ENCODE measurements around the gene SFXN5.

The SFXN5 gene

DNA sequence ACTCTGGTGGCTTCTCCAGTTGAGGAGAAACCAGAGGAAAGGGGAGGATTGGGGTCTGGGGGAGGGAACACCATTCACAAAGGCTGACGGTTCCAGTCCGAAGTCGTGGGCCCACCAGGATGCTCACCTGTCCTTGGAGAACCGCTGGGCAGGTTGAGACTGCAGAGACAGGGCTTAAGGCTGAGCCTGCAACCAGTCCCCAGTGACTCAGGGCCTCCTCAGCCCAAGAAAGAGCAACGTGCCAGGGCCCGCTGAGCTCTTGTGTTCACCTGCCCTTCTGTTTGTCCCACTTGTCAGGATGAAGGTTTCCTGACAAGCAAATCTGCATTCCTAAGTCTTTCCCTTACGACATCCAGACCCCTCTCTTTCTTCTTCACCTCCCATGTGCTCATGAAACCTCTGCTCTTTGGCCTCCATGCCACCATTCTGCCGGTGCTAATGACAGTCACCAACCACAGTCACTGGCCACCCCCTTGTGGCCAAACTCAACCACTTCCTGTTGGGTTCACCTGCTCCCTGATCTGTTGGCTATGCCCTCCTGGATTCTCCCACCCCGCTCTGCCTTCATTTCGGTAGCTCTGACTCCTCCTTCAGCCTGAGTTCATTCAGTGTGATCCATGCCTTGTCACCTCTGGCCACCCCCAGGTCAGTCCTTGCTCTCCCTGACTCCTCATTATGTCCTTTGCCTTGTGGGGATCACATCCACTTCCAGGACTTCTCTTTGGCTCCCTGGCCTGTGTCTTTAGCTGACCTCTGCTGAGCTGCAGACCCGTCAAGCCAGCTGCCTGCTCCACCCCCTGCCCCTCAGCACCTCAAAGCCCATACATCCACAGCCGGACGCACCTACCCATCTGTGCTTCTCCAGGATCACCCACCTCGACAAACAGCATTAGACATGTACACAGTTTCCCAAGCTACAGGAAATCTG is 136.6 kb downstream of the SFXN5 start:
- DNase-seq: no peak

DNA sequence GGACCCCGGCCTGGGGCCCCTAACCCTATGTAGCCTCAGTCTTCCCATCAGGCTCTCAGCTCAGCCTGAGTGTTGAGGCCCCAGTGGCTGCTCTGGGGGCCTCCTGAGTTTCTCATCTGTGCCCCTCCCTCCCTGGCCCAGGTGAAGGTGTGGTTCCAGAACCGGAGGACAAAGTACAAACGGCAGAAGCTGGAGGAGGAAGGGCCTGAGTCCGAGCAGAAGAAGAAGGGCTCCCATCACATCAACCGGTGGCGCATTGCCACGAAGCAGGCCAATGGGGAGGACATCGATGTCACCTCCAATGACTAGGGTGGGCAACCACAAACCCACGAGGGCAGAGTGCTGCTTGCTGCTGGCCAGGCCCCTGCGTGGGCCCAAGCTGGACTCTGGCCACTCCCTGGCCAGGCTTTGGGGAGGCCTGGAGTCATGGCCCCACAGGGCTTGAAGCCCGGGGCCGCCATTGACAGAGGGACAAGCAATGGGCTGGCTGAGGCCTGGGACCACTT is 137.8 kb downstream of the SFXN5 start:
- DNase-seq: no peak

- DNase-seq: no peak
Observed at GRCh38 chr2:72933207-72933606, 138.3 kb downstream of the SFXN5 start.

DNA sequence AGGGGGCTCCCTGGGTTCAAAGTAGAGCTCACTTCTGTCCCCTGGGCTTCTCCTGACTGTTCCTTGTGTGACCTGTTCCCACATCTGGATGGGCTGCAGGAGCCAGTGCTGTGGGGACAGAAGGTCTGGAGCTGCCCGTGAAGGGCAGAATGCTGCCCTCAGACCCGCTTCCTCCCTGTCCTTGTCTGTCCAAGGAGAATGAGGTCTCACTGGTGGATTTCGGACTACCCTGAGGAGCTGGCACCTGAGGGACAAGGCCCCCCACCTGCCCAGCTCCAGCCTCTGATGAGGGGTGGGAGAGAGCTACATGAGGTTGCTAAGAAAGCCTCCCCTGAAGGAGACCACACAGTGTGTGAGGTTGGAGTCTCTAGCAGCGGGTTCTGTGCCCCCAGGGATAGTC is 138.7 kb downstream of the SFXN5 start:
- DNase-seq: no peak

- no peak for DNase-seq
Observed at GRCh38 chr2:72932045-72932740, 139.3 kb downstream of the SFXN5 start.

DNA sequence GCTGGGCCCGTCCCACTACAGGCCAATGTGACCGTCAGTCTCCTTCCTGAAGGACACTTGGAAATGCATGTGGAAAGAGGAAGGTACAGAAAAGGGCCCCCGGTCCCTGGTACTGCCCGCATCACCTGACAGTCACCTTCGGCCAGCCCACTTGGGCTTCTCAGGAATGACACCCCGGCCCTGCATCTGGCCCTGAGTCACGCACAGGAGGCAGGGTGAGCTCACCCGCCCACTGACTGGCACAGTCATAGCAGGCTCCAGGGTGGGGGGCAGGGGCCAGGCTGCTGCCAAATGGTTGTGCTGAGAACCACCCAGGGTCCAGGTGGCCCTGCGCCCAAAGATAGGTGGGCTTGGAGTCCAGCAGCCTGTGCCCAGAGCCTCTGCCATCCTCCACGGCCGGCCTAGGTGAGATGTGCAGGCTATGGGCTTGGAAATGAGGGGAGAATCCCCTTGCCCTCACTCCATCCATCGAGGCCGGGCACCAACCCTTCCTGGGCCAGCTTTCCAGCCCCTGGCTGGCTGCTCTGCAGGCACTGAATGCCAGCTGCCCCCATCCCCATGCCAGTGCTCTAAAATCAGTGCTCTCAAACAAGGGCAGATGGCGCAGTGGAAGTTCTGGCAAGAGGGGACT is 140.1 kb downstream of the SFXN5 start:
- DNase-seq: no peak

DNA sequence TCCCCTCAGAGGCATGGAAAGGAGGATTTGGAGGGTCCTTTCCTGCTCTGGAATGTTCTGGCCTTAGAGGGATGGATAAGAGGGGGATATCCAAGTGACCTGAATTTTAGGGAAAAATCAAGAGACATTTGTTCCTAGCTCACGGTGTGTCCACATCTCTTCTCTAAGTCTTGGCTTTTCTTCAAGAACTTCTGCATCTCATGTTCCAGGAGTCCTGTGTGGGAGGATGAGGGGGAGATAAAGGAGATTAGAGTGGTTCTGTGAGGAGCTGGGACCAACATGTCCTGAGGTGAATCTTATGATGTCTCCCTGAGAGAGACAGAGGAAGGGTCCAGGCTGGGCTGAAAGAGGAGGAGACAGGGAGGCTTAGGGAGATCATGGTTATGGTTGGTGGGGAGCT is 142.5 kb downstream of the SFXN5 start:
- no peak for DNase-seq

GRCh38 chr2:72927619-72928550 is 143.6 kb downstream of the SFXN5 start:
- no peak for DNase-seq

DNA sequence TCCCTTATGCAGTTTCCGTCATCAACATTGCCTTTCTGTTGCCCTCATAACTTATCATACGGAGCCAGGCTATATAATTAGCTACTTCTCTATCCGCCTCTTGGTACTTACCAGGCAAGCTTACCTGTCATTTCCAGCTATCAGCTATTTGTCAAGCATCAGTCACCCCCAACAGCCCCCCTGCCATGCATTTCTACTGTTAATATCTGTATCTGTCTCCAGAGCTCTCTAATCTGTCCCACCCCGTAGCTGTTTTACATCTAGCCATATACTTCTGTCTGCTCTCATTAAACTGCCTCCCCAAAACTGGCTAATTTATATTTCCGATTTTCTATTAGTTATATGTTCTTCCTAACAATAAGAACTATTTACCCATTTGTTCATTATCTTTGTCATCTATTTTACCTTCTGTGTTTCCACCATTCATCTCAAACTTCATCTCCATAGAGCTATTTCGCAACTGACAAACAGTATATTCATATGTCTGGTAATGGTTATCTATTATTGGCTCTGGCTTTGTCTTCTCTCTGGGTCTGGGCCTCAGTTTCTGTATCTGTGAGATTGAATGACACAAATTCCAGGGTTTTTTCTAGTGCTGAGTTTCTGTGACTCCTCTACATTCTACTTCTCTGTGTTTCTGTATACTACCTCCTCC is 144.6 kb downstream of the SFXN5 start:
- no peak for DNase-seq

GRCh38 chr2:72926368-72926767 is 145.1 kb downstream of the SFXN5 start:
- DNase-seq: no peak

DNA sequence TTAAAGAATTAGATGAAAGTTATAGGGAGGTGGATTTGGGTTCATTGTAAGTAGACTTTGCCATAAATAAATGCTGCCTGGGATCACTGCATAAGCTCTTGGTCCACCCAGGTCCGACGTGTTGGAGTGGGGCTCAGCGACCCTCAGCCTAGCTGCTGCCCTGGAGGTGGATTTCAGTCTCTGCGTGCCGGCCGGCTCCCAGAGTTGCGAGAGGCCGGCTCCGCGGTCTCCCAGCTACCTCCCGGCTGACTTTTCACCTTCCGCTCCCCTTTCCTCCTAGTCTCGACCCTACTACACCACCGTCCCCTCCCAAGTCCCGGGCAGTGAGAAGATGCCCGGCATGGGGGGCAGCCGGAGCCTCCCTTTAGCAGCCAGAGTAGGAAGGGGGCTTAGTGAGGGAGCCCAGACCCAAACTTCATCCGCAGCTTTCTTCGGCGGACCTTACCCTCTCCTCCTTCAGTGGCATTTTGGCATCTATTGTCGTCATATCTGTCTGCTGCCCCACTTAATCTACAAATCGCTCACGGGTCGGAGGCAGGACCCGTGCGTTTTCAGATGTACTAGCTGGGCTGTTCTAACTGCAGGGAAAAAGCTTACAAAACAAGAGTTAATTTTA is 146.1 kb downstream of the SFXN5 start:
- DNase-seq: no peak

GRCh38 chr2:72924353-72925240 is 146.9 kb downstream of the SFXN5 start:
- no peak for DNase-seq

DNA sequence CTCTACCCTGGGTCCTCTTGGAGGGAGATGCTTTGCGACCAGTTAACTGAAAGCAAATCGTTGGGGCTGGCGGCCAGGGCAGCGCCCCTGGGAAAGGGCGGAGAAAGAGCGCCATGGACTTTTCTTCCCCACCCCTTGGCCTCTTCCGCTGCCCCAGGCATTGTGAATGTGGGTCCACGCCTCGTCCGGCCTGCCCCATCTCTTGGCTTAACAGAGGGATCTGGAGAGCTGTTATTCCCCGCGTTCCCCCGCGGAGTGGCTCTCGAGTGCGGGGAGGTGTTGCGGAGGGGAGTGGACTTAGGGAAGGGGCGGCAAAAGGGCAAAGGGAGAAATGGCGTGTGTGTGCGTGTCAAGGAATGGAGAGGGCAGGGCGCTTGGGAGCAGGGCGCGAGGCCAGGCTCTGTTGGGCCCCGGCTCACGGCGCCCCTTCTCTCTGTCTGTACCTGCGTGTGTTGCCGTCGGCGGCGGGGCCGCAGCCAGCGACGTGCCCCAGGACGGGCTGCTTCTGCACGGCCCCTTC is 147.6 kb downstream of the SFXN5 start:
- no peak for DNase-seq

GRCh38 chr2:72921853-72922252 is 149.7 kb downstream of the SFXN5 start:
- no peak for DNase-seq

- DNase-seq: no peak
Observed at GRCh38 chr2:72921088-72921851, 150.2 kb downstream of the SFXN5 start.

DNA sequence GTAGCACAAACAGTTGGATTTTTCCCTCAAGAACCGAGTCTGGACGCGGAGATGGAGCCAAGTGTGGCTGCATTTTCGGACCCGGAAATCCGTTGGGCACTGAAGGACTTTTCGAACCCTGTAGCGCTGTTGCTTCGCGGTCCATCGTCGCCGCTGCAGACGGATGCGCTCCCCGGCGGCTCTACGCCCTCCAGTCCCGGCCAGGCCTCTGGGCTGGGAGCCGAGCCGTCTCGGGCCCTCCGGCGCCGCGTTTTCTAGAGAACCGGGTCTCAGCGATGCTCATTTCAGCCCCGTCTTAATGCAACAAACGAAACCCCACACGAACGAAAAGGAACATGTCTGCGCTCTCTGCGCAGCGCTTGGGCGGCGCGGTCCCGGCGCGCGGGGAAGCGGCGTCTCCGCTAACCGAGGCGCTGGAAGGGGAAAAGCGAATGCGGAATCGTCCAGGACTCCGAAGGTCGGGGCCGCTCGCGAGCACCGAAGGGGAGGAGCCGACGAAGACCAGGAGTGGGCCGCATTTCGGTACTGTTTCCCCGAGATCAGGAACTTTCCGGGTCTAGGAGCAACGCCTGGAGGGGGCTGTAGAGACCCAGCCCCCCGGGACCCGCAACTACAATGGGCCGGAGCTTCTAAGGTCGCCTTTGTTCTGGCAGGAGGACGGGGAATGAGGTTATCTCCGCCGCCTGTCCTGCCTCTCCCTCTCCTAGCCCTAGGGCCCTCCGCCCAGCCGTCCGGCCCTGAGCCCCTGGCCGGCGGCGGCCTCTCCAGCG is 151.0 kb downstream of the SFXN5 start:
- DNase-seq: no peak

- DNase-seq: no peak
Observed at GRCh38 chr2:72919414-72920317, 151.8 kb downstream of the SFXN5 start.

All from activated CD4-positive, alpha-beta T cell treated with anti-CD3 and anti-CD28 coated beads for 4 hours (primary cell).